ENCODE results near the gene CALML4.
A peak's percentile ranks its signal among the peaks of the same experiment; 100 is the strongest.

The CALML4 gene

GRCh38 chr15:68234060-68234459, 28.9 kb upstream of the CALML4 start:
- POLR2A ChIA-PET = no interaction called here
- CTCF ChIA-PET = no interaction called here
- TF ChIP-seq NFRKB (IDR thresholded peaks at IDR 0.05) (no peak), ZNF384 (IDR thresholded peaks at IDR 0.05) (no peak), L3MBTL2 (conservative IDR thresholded peaks at IDR 0.05) (no peak), ELF4 (IDR thresholded peaks at IDR 0.05) (no peak), FOXM1 (IDR thresholded peaks at IDR 0.05; ENCODE audit: borderline replicate concordance) (no peak), ARNT (IDR thresholded peaks at IDR 0.05) (no peak), SP1 (IDR thresholded peaks at IDR 0.05) (no peak), TARDBP (IDR thresholded peaks at IDR 0.05) (no peak), CTBP1 (IDR thresholded peaks at IDR 0.05; ENCODE audit: borderline replicate concordance) (no peak), FOXK2 (IDR thresholded peaks at IDR 0.05) (no peak), BHLHE40 (IDR thresholded peaks at IDR 0.05; ENCODE audit: borderline replicate concordance) (no peak), HDGF (IDR thresholded peaks at IDR 0.05; ENCODE audit: borderline replicate concordance) (no peak), PKNOX1 (IDR thresholded peaks at IDR 0.05) (no peak)
- no peak for DNase-seq (ENCODE audit: extremely low spot score)

- no peak for TF ChIP-seq ZNF384 (IDR thresholded peaks at IDR 0.05)
- no peak for TF ChIP-seq NFRKB (IDR thresholded peaks at IDR 0.05)
- TF ChIP-seq L3MBTL2 (conservative IDR thresholded peaks at IDR 0.05) = no peak
- TF ChIP-seq PKNOX1 (IDR thresholded peaks at IDR 0.05) = no peak
- TF ChIP-seq FOXA1 (IDR thresholded peaks at IDR 0.05) = no peak
- no peak for TF ChIP-seq HDGF (IDR thresholded peaks at IDR 0.05; ENCODE audit: borderline replicate concordance)
- no peak for TF ChIP-seq CTBP1 (IDR thresholded peaks at IDR 0.05; ENCODE audit: borderline replicate concordance)
- TF ChIP-seq LEF1 (IDR thresholded peaks at IDR 0.05; ENCODE audit: borderline replicate concordance) = no peak
- TF ChIP-seq ELF4 (IDR thresholded peaks at IDR 0.05) = no peak
- no peak for TF ChIP-seq ARNT (IDR thresholded peaks at IDR 0.05)
- no peak for TF ChIP-seq SP1 (IDR thresholded peaks at IDR 0.05)
- TF ChIP-seq SUZ12 (IDR thresholded peaks at IDR 0.05) = no peak
- no peak for TF ChIP-seq BHLHE40 (IDR thresholded peaks at IDR 0.05; ENCODE audit: borderline replicate concordance)
- TF ChIP-seq TARDBP (IDR thresholded peaks at IDR 0.05) = no peak
- TF ChIP-seq FOXK2 (IDR thresholded peaks at IDR 0.05) = no peak
- no peak for TF ChIP-seq FOXM1 (IDR thresholded peaks at IDR 0.05; ENCODE audit: borderline replicate concordance)
- CTCF ChIA-PET = no interaction called here
- POLR2A ChIA-PET = no interaction called here
- no peak for DNase-seq (ENCODE audit: extremely low spot score)
These were observed 27.8 kb upstream of the CALML4 start for GRCh38 chr15:68232937-68233336.

GRCh38 chr15:68232449-68232848, 27.3 kb upstream of the CALML4 start:
- ChIA-PET POLR2A (no interaction called here), CTCF (no interaction called here)
- TF ChIP-seq SUZ12 (IDR thresholded peaks at IDR 0.05) (no peak), PKNOX1 (IDR thresholded peaks at IDR 0.05) (no peak), FOXA1 (IDR thresholded peaks at IDR 0.05) (no peak), FOXK2 (IDR thresholded peaks at IDR 0.05) (no peak), TARDBP (IDR thresholded peaks at IDR 0.05) (no peak), L3MBTL2 (conservative IDR thresholded peaks at IDR 0.05) (no peak), BHLHE40 (IDR thresholded peaks at IDR 0.05; ENCODE audit: borderline replicate concordance) (no peak), HDGF (IDR thresholded peaks at IDR 0.05; ENCODE audit: borderline replicate concordance) (no peak)
- DNase-seq (ENCODE audit: extremely low spot score) = no peak

- ChIA-PET POLR2A (interaction anchor here (0.7 to 1.1 kb wide), 2 partner anchors 40 to 177 kb away, joined by 3 to 6 read pairs; partner anchors contain the start of gene PIAS1), CTCF (interaction anchor here (1.1 kb wide), 1 partner anchor 75 kb away, joined by 5 read pairs; no protein-coding TSS in a partner anchor)
- no peak for TF ChIP-seq SUZ12 (IDR thresholded peaks at IDR 0.05)
- peak; percentile 6 for DNase-seq (ENCODE audit: extremely low spot score)
These were observed 26.1 kb upstream of the CALML4 start for GRCh38 chr15:68231102-68231818.

GRCh38 chr15:68230157-68231100, 25.3 kb upstream of the CALML4 start:
- ChIA-PET CTCF (interaction anchor here (1.1 kb wide), 1 partner anchor 76 kb away, joined by 5 read pairs; no protein-coding TSS in a partner anchor), POLR2A (interaction anchor here (1.0 to 3.2 kb wide), 4 partner anchors 10 to 47 kb away, joined by 3 to 14 read pairs (median 4); partner anchors contain the start of gene FEM1B)
- TF ChIP-seq FOXM1 (IDR thresholded peaks at IDR 0.05; ENCODE audit: borderline replicate concordance) (no peak), FOXK2 (IDR thresholded peaks at IDR 0.05) (no peak), L3MBTL2 (conservative IDR thresholded peaks at IDR 0.05) (no peak), FOXA1 (IDR thresholded peaks at IDR 0.05) (no peak), SP1 (IDR thresholded peaks at IDR 0.05) (no peak), CTBP1 (IDR thresholded peaks at IDR 0.05; ENCODE audit: borderline replicate concordance) (no peak), ARNT (IDR thresholded peaks at IDR 0.05) (no peak), PKNOX1 (IDR thresholded peaks at IDR 0.05) (no peak), TARDBP (IDR thresholded peaks at IDR 0.05) (no peak), LEF1 (IDR thresholded peaks at IDR 0.05; ENCODE audit: borderline replicate concordance) (no peak)
- DNase-seq (ENCODE audit: extremely low spot score) = peak; percentile 4

Data from HEK293T (cell line).